K562 (cell line): ENCODE data around the gene MBP. TPM values are rescaled to one million over a fixed set of nuclear protein-coding genes. Genes with fewer than 3 reads are reported as not detected.

ENCODE experiments used
- ATAC-seq: fragments of 200-7000 bp; cut with Tn5 transposase; 3 replicates; pipeline ENCODE4 v1.9.1; 2020; ENCODE audit warnings: moderate library complexity
- BruUV-seq: library from RNA; stranded (reverse); fragments of 400-500 nt; replicated peaks from 2 replicates; lab custom pipeline; 2021; lab: Mats Ljungman, UMichigan
- CTCF ChIA-PET: fragments of 300-600 bp; formaldehyde crosslinking; extraction: SDS; loops from one replicate; lab custom pipeline; 2021; ENCODE audit warnings: low intra/inter-chr PET ratio; lab: Yijun Ruan, JAX
- POLR2A ChIA-PET: fragments of 300-600, 350-650 bp; sonication (Branson Sonifier 250); formaldehyde crosslinking; extraction: SDS; loops from one replicate; lab custom pipeline; 2021; ENCODE audit warnings: antibody characterized with exemption, inconsistent platforms; lab: Yijun Ruan, JAX
- DNase-seq, 4 experiments: peaks; one replicate each; pipeline versions ENCODE4 v3.0.0 to v3.0.0-alpha.2; 2011 to 2018; ENCODE audit warnings: low spot score in 3 of 4, mixed read lengths in 3 of 4; ENCODE audit errors: extremely low read depth in 1 of 4
- FAIRE-seq: peaks from 2 replicates; lab custom pipeline; 2011; peaks lifted over from hg19 to GRCh38; lab: Jason Lieb, UNC
- H2AFZ ChIP-seq: 2 replicates; pipeline ENCODE4 v1.6.0; 2011; ENCODE audit warnings: low read depth, low read length, control low read depth, inconsistent platforms
- H3K27ac ChIP-seq: fragments of 200-600 bp; 3 replicates; pipeline ENCODE4 v1.8.0; 2011; ENCODE audit warnings: low read depth, mild to moderate bottlenecking, control low read depth, inconsistent platforms, low read length, moderate library complexity, mixed read lengths; ENCODE audit errors: extremely low read depth
- H3K27me3 ChIP-seq, 2 experiments: fragments of 300-600 bp in 1 of 2; 2 replicates in 1 of 2; 3 replicates in 1 of 2; pipeline versions ENCODE4 v1.6.0 to v1.8.0; 2011; ENCODE audit warnings: inconsistent platforms in 2 of 2, low read length in 2 of 2, mild to moderate bottlenecking in 1 of 2, mixed read lengths in 1 of 2, moderate library complexity in 1 of 2; ENCODE audit not compliant: control insufficient read depth in 2 of 2, insufficient read depth in 2 of 2
- H3K36me3 ChIP-seq: fragments of 300-600 bp; 3 replicates; pipeline ENCODE4 v1.8.0; 2011; ENCODE audit warnings: mild to moderate bottlenecking, low read length, inconsistent platforms; ENCODE audit not compliant: control insufficient read depth, insufficient read depth
- H3K4me1 ChIP-seq, 2 experiments: fragments of 200-600 bp in 1 of 2; replicated peaks in 1 of 2; 2 replicates in 1 of 2; 3 replicates in 1 of 2; pipeline versions ENCODE4 v1.5.1 to v1.8.0; 2011; ENCODE audit warnings: inconsistent platforms in 2 of 2, low read length in 2 of 2, mild to moderate bottlenecking in 1 of 2, mixed read lengths in 1 of 2, moderate library complexity in 1 of 2; ENCODE audit not compliant: control insufficient read depth in 2 of 2, insufficient read depth in 2 of 2
- H3K4me2 ChIP-seq: 2 replicates; pipeline ENCODE4 v1.6.1; 2011; ENCODE audit warnings: low read length, control low read depth, inconsistent platforms, mixed read lengths; ENCODE audit not compliant: insufficient read depth
- H3K4me3 ChIP-seq: fragments of 200-600 bp; sonication (generic), shearing (Covaris generic); 2 replicates; pipeline ENCODE4 v1.5.1; 2016; ENCODE audit warnings: control low read depth, inconsistent platforms
- H3K79me2 ChIP-seq: fragments of 200-600 bp; 3 replicates; pipeline ENCODE4 v1.8.0; 2011; ENCODE audit warnings: low read length, inconsistent platforms; ENCODE audit not compliant: control insufficient read depth, insufficient read depth
- H3K9ac ChIP-seq, 2 experiments: 2 replicates each; pipeline versions ENCODE4 v1.6.0 to v1.6.1; 2011; ENCODE audit warnings: low read depth in 2 of 2, low read length in 2 of 2, control low read depth in 1 of 2, inconsistent platforms in 1 of 2, mild to moderate bottlenecking in 1 of 2, mixed read lengths in 1 of 2; ENCODE audit not compliant: insufficient read depth in 1 of 2
- H3K9me1 ChIP-seq: one replicate; pipeline ENCODE4 v1.6.0; 2011; ENCODE audit warnings: inconsistent platforms, mild to moderate bottlenecking, low read length, moderate library complexity; ENCODE audit not compliant: control insufficient read depth, insufficient read depth
- H3K9me3 ChIP-seq: replicated peaks from 2 replicates; pipeline ENCODE4 v1.5.1; 2011; ENCODE audit warnings: low read depth, low read length, inconsistent platforms; ENCODE audit not compliant: control insufficient read depth, insufficient read depth
- H4K20me1 ChIP-seq: replicated peaks from 2 replicates; pipeline ENCODE4 v1.6.1; 2011; ENCODE audit warnings: low read length, inconsistent platforms, mixed read lengths; ENCODE audit not compliant: control insufficient read depth, insufficient read depth
- ERF ChIP-seq: fragments of 450-650 bp; formaldehyde crosslinking; IDR thresholded peaks from 2 replicates; pipeline ENCODE4 v1.4.0; 2020; ENCODE audit warnings: mild to moderate bottlenecking, mixed read lengths
- FOXK2 ChIP-seq, 2 experiments: fragments of 450-650 bp; IDR thresholded peaks in 1 of 2; conservative IDR thresholded peaks in 1 of 2; 2 replicates each; pipeline ENCODE4 v1.6.1; 2016; ENCODE audit warnings: low read depth in 2 of 2, mild to moderate bottlenecking in 1 of 2
- MYC ChIP-seq, 2 experiments: fragments of 250-450 bp in 1 of 2; sonication (Bioruptor Pico) in 1 of 2; IDR thresholded peaks; 2 replicates each; pipeline versions ENCODE4 v1.5.1 to v1.6.1; 2012 to 2021; ENCODE audit warnings: low read depth in 2 of 2, borderline replicate concordance in 1 of 2, improper control_type of control experiment in 1 of 2, low read length in 1 of 2, mild to moderate bottlenecking in 1 of 2, moderate library complexity in 1 of 2
- NBN ChIP-seq: fragments of 450-650 bp; IDR thresholded peaks from 2 replicates; pipeline ENCODE4 v1.6.1; 2016; ENCODE audit warnings: low read depth, mild to moderate bottlenecking
- NCOA2 ChIP-seq, 2 experiments: fragments of 450-650 bp; IDR thresholded peaks; 2 replicates each; pipeline ENCODE4 v1.6.1; 2018; ENCODE audit warnings: mild to moderate bottlenecking in 2 of 2, moderate library complexity in 1 of 2; ENCODE audit not compliant: partially characterized antibody in 2 of 2
- SIN3B ChIP-seq: fragments of 450-650 bp; IDR thresholded peaks from 2 replicates; pipeline ENCODE4 v1.6.1; 2017; ENCODE audit warnings: low read depth, mild to moderate bottlenecking, moderate library complexity
- SIX5 ChIP-seq, 2 experiments: IDR thresholded peaks; 2 replicates each; pipeline ENCODE4 v1.6.1; 2011; ENCODE audit warnings: low read length in 2 of 2, borderline replicate concordance in 1 of 2, low read depth in 1 of 2, mild to moderate bottlenecking in 1 of 2, moderate library complexity in 1 of 2; ENCODE audit not compliant: insufficient read depth in 1 of 2
- SMARCE1 ChIP-seq: fragments of 450-650 bp; IDR thresholded peaks from 2 replicates; pipeline ENCODE4 v1.7.1; 2016; ENCODE audit warnings: mild to moderate bottlenecking
- STAG1 ChIP-seq: sonication (generic); formaldehyde crosslinking; IDR thresholded peaks from 2 replicates; pipeline ENCODE4 v1.5.0; 2020; ENCODE audit warnings: missing genetic modification reagents, borderline replicate concordance
- TAF9B ChIP-seq: fragments of 450-650 bp; IDR thresholded peaks from 2 replicates; pipeline ENCODE4 v1.6.1; 2018; ENCODE audit warnings: mild to moderate bottlenecking; ENCODE audit not compliant: partially characterized antibody
- TRIM28 ChIP-seq: fragments of 450-650 bp; IDR thresholded peaks from 2 replicates; pipeline ENCODE4 v1.6.1; 2017
- ZNF699 ChIP-seq: fragments of 250-450 bp; sonication (Bioruptor Pico); IDR thresholded peaks from 2 replicates; pipeline ENCODE4 v1.8.0; 2021; ENCODE audit warnings: mild to moderate bottlenecking, moderate library complexity; ENCODE audit not compliant: insufficient replicate concordance
- ZNF778 ChIP-seq: fragments of 450-650 bp; formaldehyde crosslinking; IDR thresholded peaks from 2 replicates; pipeline ENCODE4 v1.4.0; 2020; ENCODE audit warnings: mild to moderate bottlenecking, moderate library complexity
- ZZZ3 ChIP-seq: fragments of 450-650 bp; IDR thresholded peaks from 2 replicates; pipeline ENCODE4 v1.6.1; 2016; ENCODE audit warnings: antibody characterized with exemption, mild to moderate bottlenecking, moderate library complexity
- WGBS: fragments of 100-300 bp; shearing (Covaris generic); methylation state at CpG from one replicate; pipeline ENCODE4 v1.1.6; 2016; ENCODE audit warnings: low coverage, mixed read lengths; ENCODE audit not compliant: insufficient coverage; ENCODE audit errors: missing lambda C conversion rate; 5-methylcytosine and 5-hydroxymethylcytosine counted together
- in situ Hi-C: fragments of 300-500 bp; cut with MboI; formaldehyde crosslinking; loops from 4 replicates; pipeline ENCODE4 v1.15.0; 2018; ENCODE audit warnings: inconsistent platforms, mixed read lengths
- intact Hi-C: fragments of 100-400 bp; cut with micrococcal nuclease; formaldehyde crosslinking; loops from 2 replicates; pipeline ENCODE4 v1.14.2; 2022
- polyA plus RNA-seq, 8 experiments: library from polyadenylated mRNA; depleted of rRNA in 4 of 8; stranded (reverse) in 5 of 8; unstranded in 3 of 8; fragments of >200 nt; fragmentation: Nextera tagmentation in 2 of 8; fragmentation: Illumina TruSeq in 1 of 8; extraction: Ambion mirVana in 2 of 8; extraction: Trizol in 1 of 8; gene quantifications; 2 replicates each; pipeline versions ENCODE4 v1.2.1 to v1.2.3, GENCODE V29; 2011 to 2014; ENCODE audit warnings: inconsistent platforms in 1 of 8, missing spikeins in 1 of 8
- total RNA-seq, 7 experiments: library from RNA; depleted of rRNA in 6 of 7; stranded (reverse); fragments of >200 nt in 6 of 7; fragmentation: Illumina TruSeq in 2 of 7; extraction: Trizol in 2 of 7; gene quantifications; 2 replicates each; pipeline versions ENCODE4 v1.2.1 to v1.2.3, GENCODE V29; 2011 to 2021; ENCODE audit warnings: low replicate concordance in 1 of 7
- TF ChIP-seq, protein P1 (sequence below): fragments of 250-450 bp; sonication (Bioruptor Pico); IDR thresholded peaks from 2 replicates; pipeline ENCODE4 v1.5.0; 2021; ENCODE audit warnings: mild to moderate bottlenecking, moderate library complexity
- TF ChIP-seq, protein P2 (sequence below): sonication (generic); formaldehyde crosslinking; IDR thresholded peaks from 2 replicates; pipeline ENCODE4 v1.8.0; 2022; ENCODE audit warnings: mild to moderate bottlenecking, missing genetic modification reagents
- TF ChIP-seq, protein P3 (sequence below): fragments of 450-650 bp; formaldehyde crosslinking; IDR thresholded peaks from 2 replicates; pipeline ENCODE4 v1.4.0; 2020; ENCODE audit warnings: mild to moderate bottlenecking, moderate library complexity

Gene MBP
- total and polyA plus RNA-seq, 9 of the 15 experiments (the other 6 are each of a cell fraction or from before 2014, with no cell fraction given): 0.09 TPM; not detected in 8

DNA sequence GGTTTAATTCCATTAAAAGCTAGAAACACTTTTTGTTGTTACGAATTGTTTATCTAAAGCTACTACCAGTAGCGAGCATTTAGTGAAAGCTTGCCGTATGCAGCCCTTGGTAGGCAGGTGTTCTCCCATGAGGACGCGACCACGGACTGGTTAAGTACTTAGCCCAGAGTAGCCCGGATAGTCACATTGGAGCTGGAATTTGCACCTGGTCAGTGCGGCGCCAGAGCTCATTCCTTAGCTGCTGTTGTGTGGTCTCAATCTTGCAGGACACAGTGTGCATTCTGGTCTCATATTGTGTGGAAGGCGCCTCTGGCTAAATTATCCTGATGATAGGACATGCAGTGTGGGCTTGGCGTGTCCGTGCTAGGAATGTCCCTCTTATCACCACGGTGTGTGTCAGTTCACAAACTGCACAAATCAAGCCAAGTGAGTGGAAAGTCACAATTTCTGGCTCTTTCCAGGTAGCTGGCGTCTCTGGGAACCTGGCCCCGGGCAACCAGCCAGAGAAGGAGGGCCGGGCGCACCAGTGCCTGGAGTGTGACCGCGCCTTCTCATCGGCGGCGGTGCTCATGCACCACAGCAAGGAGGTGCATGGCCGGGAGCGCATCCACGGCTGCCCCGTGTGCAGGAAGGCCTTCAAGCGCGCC, 176.9 kb downstream of the MBP start:
- POLR2A ChIA-PET: no interaction called here
- peaks cover 0 to 3% of the 10 kb centered on the region in 2 experiments; a peak in 2 of 5 replicates for H3K4me1 ChIP-seq
- H3K9ac ChIP-seq: no peak overlapping the region
- WGBS: 91% methylated on average over 16 of the region's 28 CpGs
- H3K36me3 ChIP-seq: peaks cover 10% of the 10 kb centered on the region; the same call in 1 of the 3 replicates
- BruUV-seq: no TSS peak
- H3K27me3 ChIP-seq: no peaks in the 10 kb centered on the region
- H3K27ac ChIP-seq: no peak overlapping the region
- TF ChIP-seq STAG1 (CRISPR knock-in tag): no peak
- TF ChIP-seq, protein P1, sequence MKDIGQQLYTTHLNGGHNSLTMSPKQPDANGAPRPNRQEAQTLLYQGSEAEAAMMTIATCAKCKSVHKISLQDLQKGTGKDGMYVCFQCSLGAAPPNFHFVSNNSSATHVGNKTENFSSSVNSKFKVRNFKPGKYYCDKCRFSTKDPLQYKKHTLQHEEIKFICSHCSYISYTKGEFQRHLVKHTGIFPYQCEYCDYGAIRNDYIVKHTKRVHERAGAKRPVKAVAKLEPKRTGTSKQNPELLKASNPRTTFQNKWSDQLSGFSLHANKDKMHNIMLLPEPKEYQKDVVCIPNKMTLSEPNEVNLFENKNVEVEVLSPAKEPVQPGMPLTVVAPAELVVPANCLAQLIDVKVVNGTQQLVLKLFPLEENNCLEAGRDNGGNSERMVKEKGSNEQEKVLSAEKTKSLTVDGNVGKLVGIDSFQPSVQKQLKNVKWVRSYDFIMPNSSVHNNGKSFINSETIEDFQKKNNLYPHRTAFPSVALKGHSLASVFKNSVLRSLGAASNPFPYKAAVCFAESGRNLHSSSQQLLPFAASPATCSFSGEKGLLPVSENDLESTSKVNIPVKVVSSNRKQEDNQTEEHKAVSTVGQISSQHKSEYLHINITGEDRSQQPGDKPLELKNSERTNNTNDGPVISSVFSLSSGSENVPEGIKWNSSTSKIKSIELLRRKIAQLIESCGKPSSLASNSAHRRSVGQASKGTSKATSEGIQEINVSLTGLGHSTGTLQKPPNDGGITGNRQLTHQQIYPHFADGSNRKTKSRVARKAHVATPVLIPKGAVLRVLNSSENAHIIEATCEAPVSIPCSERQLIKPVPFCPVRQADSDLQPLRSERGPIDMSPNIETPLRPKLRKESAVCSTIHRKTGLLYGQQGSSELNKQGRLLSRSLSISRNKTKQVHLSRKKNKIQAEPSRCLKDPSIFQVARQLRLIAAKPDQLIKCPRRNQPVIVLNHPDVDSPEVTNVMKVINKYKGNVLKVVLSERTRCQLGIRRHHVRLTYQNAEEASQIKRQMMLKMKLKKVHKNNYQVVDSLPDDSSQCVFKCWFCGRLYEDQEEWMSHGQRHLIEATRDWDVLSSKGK (CRISPR knock-in tag): no peak
- no peak for TF ChIP-seq ERF (CRISPR knock-in tag)
- TF ChIP-seq NCOA2 (IDR thresholded peaks at IDR 0.05; ENCODE audit: partially characterized antibody in 2 of 2): no peak
- no peak for TF ChIP-seq MYC (IDR thresholded peaks at IDR 0.05; ENCODE audit: low read depth, low read length)
- TF ChIP-seq MYC (CRISPR knock-in tag; IDR thresholded peaks at IDR 0.05; ENCODE audit: borderline replicate concordance, low read depth): no peak
- no peak for TF ChIP-seq ZNF778 (CRISPR knock-in tag)
- TF ChIP-seq TRIM28: no peak
- TF ChIP-seq SIX5 (IDR thresholded peaks at IDR 0.05; ENCODE audit: borderline replicate concordance in 1 of 2, insufficient read depth in 1 of 2, low read depth in 1 of 2, low read length in 2 of 2): no peak
- no peak for TF ChIP-seq NBN
- TF ChIP-seq ZZZ3: no peak
- TF ChIP-seq SIN3B: no peak
- no peak for TF ChIP-seq TAF9B
- TF ChIP-seq ZNF699: no peak
- TF ChIP-seq, protein P2, sequence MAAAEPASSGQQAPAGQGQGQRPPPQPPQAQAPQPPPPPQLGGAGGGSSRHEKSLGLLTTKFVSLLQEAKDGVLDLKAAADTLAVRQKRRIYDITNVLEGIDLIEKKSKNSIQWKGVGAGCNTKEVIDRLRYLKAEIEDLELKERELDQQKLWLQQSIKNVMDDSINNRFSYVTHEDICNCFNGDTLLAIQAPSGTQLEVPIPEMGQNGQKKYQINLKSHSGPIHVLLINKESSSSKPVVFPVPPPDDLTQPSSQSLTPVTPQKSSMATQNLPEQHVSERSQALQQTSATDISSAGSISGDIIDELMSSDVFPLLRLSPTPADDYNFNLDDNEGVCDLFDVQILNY (CRISPR knock-in tag): no peak
- no peak for TF ChIP-seq SMARCE1
- no peak for TF ChIP-seq FOXK2 (conservative IDR thresholded peaks at IDR 0.05 in 1 of 2, IDR thresholded peaks at IDR 0.05 in 1 of 2; ENCODE audit: low read depth in 2 of 2)
- TF ChIP-seq, protein P3, sequence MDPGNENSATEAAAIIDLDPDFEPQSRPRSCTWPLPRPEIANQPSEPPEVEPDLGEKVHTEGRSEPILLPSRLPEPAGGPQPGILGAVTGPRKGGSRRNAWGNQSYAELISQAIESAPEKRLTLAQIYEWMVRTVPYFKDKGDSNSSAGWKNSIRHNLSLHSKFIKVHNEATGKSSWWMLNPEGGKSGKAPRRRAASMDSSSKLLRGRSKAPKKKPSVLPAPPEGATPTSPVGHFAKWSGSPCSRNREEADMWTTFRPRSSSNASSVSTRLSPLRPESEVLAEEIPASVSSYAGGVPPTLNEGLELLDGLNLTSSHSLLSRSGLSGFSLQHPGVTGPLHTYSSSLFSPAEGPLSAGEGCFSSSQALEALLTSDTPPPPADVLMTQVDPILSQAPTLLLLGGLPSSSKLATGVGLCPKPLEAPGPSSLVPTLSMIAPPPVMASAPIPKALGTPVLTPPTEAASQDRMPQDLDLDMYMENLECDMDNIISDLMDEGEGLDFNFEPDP (CRISPR knock-in tag): no peak
- intact Hi-C loops (no loop called here), in situ Hi-C loops (no loop called here)
- H3K79me2 ChIP-seq: no peaks in the 10 kb centered on the region
- H3K4me3 ChIP-seq: no peak overlapping the region
- H3K9me3 ChIP-seq: no peaks in the 10 kb centered on the region
- no peak overlapping the region for H3K4me2 ChIP-seq
- no peak overlapping the region for H2AFZ ChIP-seq
- no peaks in the 10 kb centered on the region for H3K9me1 ChIP-seq
- ATAC-seq (no peak), FAIRE-seq (no peak), DNase-seq (no peak)
- CTCF ChIA-PET: no interaction called here
- H4K20me1 ChIP-seq: no peaks in the 10 kb centered on the region
